Smooth muscle cell (in vitro differentiated cells): Measurements from ENCODE around the gene MAP3K2. TPM values are rescaled to one million over a fixed set of nuclear protein-coding genes. Genes with fewer than 3 reads are reported as not detected.

Experiments
- DNase-seq: peaks from one replicate; lab custom pipeline; 2025; ENCODE audit not compliant: unreplicated experiment; lab: John Stamatoyannopoulos, UW
- H2AFZ ChIP-seq: fragments of 200-600 bp; sonication (generic); 2 replicates; pipeline ENCODE4 v1.6.0; 2016; ENCODE audit warnings: antibody characterized with exemption, low read depth, mild to moderate bottlenecking
- H3F3A ChIP-seq: fragments of 200-600 bp; sonication (generic); 2 replicates; pipeline ENCODE4 v1.6.0; 2017; ENCODE audit warnings: antibody characterized with exemption, low read depth
- H3K27ac ChIP-seq: fragments of 200-600 bp; sonication (generic); 2 replicates; pipeline ENCODE4 v1.5.1; 2016; ENCODE audit warnings: low read depth, mild to moderate bottlenecking
- H3K27me3 ChIP-seq: fragments of 200-600 bp; sonication (generic); 2 replicates; pipeline ENCODE4 v1.6.1; 2016; ENCODE audit warnings: low read depth, mild to moderate bottlenecking
- H3K36me3 ChIP-seq: fragments of 200-600 bp; sonication (generic); 2 replicates; pipeline ENCODE4 v1.5.1; 2016; ENCODE audit warnings: low read depth
- H3K4me1 ChIP-seq: fragments of 200-600 bp; sonication (generic); 2 replicates; pipeline ENCODE4 v1.5.1; 2016; ENCODE audit warnings: low read depth
- H3K4me2 ChIP-seq: fragments of 200-600 bp; sonication (generic); 2 replicates; pipeline ENCODE4 v1.6.0; 2016; ENCODE audit warnings: mild to moderate bottlenecking
- H3K4me3 ChIP-seq: fragments of 200-600 bp; sonication (generic); 2 replicates; pipeline ENCODE4 v1.5.1; 2016; ENCODE audit warnings: mild to moderate bottlenecking
- H3K79me2 ChIP-seq: fragments of 200-600 bp; sonication (generic); 2 replicates; pipeline ENCODE4 v1.6.0; 2016; ENCODE audit warnings: low read depth, mild to moderate bottlenecking
- H3K9ac ChIP-seq: fragments of 200-600 bp; sonication (generic); 2 replicates; pipeline ENCODE4 v1.6.0; 2016; ENCODE audit warnings: low read depth
- H3K9me3 ChIP-seq: fragments of 200-600 bp; sonication (generic); replicated peaks from 2 replicates; pipeline ENCODE4 v1.5.1; 2016; ENCODE audit warnings: low read depth
- H4K20me1 ChIP-seq: fragments of 200-600 bp; sonication (generic); 2 replicates; pipeline ENCODE4 v1.6.0; 2016; ENCODE audit warnings: low read depth
- WGBS: methylation state at CpG from one replicate; pipeline ENCODE4 v1.1.7; 2016; ENCODE audit warnings: low lambda C conversion rate; 5-methylcytosine and 5-hydroxymethylcytosine counted together
- polyA plus RNA-seq: library from polyadenylated mRNA; unstranded; fragments of >200 nt; fragmentation: Nextera tagmentation; extraction: Ambion mirVana; gene quantifications from 2 replicates; pipeline ENCODE4 v1.2.1, GENCODE V29; 2016
- total RNA-seq: library from RNA; depleted of rRNA; stranded (reverse); fragments of >200 nt; gene quantifications from 2 replicates; pipeline ENCODE4 v1.2.3, GENCODE V29; 2014
- TF ChIP-seq, protein P1 (sequence below): fragments of 200-600 bp; sonication (generic); IDR thresholded peaks from 2 replicates; pipeline ENCODE4 v1.5.1; 2017; ENCODE audit warnings: borderline replicate concordance, mild to moderate bottlenecking, antibody characterized with exemption; ENCODE audit not compliant: insufficient read depth, poor library complexity, severe bottlenecking

MAP3K2 gene
- total and polyA plus RNA-seq, 2 experiments from 2014 or later = 39.2 to 46.7 TPM

DNA sequence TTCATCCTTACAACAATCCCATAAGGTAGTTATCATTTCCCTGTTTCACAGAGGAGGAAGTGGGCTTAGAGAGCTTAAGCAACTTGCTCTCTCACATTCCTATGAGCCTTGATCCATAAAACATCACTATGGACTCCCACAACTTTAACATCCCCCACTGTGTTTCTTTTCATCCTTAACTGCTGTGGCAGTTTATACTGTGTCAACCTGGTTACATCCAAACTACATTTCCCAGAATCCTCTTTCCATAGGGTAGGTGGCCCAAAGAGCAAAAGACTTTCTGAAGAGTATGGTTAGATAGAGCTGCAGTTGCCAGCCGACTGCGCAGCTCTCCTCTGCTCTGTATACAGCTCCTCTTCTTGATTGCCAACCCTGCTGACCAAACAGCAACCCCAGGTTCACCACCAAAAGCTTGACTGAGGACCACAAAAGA, 22.5 kb downstream of the MAP3K2 start:
- no peak overlapping the region for H3K4me3 ChIP-seq
- no peak overlapping the region for H2AFZ ChIP-seq
- no peak overlapping the region for H3K27ac ChIP-seq
- peak overlapping the region; percentile 0 for H3K4me2 ChIP-seq
- H3K9me3 ChIP-seq = no peaks in the 10 kb centered on the region
- H3F3A ChIP-seq = no peaks in the 10 kb centered on the region
- no peaks in the 10 kb centered on the region for H3K27me3 ChIP-seq
- H3K4me1 ChIP-seq = no peaks in the 10 kb centered on the region
- WGBS = 75% methylated on average over 2 of the region's 2 CpGs
- peaks cover 99% of the 10 kb centered on the region for H3K79me2 ChIP-seq
- H3K36me3 ChIP-seq = no peaks in the 10 kb centered on the region
- H3K9ac ChIP-seq = no peak overlapping the region
- peaks cover 98% of the 10 kb centered on the region for H4K20me1 ChIP-seq
- no peak for DNase-seq
- TF ChIP-seq, protein P1, sequence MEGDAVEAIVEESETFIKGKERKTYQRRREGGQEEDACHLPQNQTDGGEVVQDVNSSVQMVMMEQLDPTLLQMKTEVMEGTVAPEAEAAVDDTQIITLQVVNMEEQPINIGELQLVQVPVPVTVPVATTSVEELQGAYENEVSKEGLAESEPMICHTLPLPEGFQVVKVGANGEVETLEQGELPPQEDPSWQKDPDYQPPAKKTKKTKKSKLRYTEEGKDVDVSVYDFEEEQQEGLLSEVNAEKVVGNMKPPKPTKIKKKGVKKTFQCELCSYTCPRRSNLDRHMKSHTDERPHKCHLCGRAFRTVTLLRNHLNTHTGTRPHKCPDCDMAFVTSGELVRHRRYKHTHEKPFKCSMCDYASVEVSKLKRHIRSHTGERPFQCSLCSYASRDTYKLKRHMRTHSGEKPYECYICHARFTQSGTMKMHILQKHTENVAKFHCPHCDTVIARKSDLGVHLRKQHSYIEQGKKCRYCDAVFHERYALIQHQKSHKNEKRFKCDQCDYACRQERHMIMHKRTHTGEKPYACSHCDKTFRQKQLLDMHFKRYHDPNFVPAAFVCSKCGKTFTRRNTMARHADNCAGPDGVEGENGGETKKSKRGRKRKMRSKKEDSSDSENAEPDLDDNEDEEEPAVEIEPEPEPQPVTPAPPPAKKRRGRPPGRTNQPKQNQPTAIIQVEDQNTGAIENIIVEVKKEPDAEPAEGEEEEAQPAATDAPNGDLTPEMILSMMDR = no peak

DNA sequence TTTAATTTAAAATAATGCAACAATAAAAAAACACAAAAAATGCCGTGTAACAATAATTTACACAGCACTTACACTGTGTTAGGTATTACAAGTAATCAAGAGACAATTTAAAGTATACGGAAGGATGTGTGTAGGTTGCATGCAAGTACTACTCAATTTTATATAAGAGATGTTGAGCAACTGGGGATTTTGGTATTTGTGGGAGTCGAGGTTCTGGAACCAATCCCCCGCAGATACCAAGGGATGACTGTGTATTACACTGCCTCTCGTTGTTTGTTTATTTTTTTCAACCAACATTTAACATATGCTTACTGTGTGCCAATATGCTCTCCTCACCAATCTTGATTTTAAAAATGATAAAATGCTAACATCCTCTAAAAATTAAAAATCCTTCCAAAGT, 24.8 kb downstream of the MAP3K2 start:
- Histone ChIP-seq H3K79me2 (peaks cover 99% of the 10 kb centered on the region), H3K9me3 (no peaks in the 10 kb centered on the region), H3K4me3 (no peak overlapping the region), H4K20me1 (peaks cover 100% of the 10 kb centered on the region), H3K4me2 (peak overlapping the region; percentile 32), H3K9ac (no peak overlapping the region), H3K27ac (peak overlapping the region; percentile 13), H3F3A (no peaks in the 10 kb centered on the region), H3K27me3 (no peaks in the 10 kb centered on the region), H2AFZ (no peak overlapping the region), H3K4me1 (no peaks in the 10 kb centered on the region), H3K36me3 (no peaks in the 10 kb centered on the region)
- TF ChIP-seq, protein P1 = no peak
- DNase-seq = no peak
- 58% methylated on average over 5 of the region's 5 CpGs for WGBS

DNA sequence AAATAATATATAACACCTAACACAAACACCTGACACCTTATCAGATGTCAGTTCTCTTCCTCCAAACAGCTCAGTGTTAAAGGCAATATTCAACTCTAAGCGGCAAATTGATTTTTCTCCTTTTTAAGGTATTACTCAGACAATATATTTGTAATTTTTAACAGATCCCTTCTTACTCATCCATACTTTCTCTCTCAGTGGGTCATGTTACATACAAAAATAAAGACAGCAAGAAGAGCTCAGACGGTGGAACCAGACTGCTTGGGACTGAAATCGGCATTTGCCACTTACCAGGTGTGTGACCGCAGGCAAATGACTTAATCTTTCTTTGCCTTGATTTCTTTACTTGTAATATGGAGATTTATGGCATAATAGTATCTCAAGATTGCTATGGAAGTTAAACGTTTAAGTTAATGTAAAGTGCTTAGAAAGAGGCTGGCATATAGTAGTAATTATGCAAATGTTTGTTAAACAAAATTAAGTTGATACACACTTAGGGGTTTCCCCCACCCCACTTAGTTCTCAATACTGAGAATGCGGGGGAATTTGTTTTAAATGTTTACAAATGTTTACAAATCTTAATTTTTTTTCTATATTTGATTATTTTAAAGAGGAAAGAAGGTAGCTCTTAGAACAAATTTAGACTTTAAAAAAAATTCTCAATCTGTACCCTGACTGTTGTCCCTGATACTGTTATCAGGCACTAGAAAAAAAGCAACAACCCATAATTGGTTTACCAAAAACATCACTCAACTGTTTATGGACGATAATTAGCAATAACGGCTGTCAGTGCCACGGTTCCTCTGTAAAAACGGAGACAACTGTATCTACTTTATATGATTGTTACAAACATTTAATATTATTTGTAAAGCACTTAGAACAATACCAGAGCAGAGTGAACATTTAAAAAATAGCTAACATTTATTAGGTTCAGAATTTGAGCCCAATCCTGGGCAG, 25.6 kb downstream of the MAP3K2 start:
- Histone ChIP-seq H3K9ac (no peak overlapping the region), H3F3A (no peaks in the 10 kb centered on the region), H3K4me2 (peak overlapping the region; percentile 50), H3K4me1 (no peaks in the 10 kb centered on the region), H2AFZ (no peak overlapping the region), H3K27me3 (no peaks in the 10 kb centered on the region), H3K36me3 (no peaks in the 10 kb centered on the region), H4K20me1 (peaks cover 100% of the 10 kb centered on the region), H3K27ac (peak overlapping the region; percentile 8), H3K79me2 (peaks cover 99% of the 10 kb centered on the region), H3K9me3 (no peaks in the 10 kb centered on the region), H3K4me3 (no peak overlapping the region)
- no peak for DNase-seq
- WGBS = 75% methylated on average over 10 of the region's 10 CpGs
- TF ChIP-seq, protein P1 = no peak
